ENCODE results near the gene RABGGTA.
A peak's percentile ranks its signal among the peaks of the same experiment; 100 is the strongest.

RABGGTA gene

DNA sequence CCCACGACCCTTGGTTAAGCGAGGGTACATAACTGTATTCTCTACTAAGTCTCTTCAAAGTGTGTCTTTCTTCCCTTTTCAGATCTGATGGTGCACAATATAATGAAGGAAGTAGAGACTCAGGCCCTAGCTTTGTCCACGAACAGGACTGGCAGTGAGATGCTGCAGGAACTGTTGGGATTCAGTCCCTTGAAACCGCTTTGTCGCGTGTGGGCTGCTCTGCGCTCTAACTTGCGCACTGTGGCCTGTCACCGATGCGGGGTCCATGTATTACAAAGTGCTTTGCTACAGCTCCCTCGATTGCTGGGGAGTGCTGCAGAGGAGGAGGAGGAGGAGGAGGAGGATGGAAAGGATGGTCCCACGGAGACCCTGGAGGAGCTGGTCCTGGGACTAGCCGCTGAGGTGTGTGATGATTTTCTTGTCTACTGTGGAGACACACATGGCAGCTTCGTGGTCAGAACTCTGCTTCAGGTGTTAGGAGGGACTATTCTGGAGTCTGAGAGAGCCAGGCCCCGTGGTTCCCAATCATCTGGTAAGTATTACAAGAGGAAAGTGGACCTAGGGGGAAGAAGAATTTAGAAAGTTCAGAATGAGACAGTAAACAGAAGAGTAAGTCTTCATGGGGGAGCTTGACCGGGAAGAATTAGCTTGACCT is 29.1 kb upstream of the RABGGTA start:
- no peak for TF ChIP-seq CTCF (IDR thresholded peaks at IDR 0.05; ENCODE audit: poor library complexity, severe bottlenecking)
- Histone ChIP-seq H3K27me3 (ENCODE audit: insufficient read depth, poor library complexity, severe bottlenecking) (no peaks in the 10 kb centered on the region), H3K36me3 (ENCODE audit: low read depth) (peaks cover 79% of the 10 kb centered on the region), H3K4me3 (ENCODE audit: severe bottlenecking) (peak overlapping the region; percentile 83), H3K4me1 (ENCODE audit: insufficient read depth, poor library complexity, severe bottlenecking) (peaks cover 23% of the 10 kb centered on the region), H3K9me3 (ENCODE audit: severe bottlenecking) (no peaks in the 10 kb centered on the region), H3K27ac (ENCODE audit: poor library complexity, severe bottlenecking) (peak overlapping the region; percentile 81)
- ATAC-seq (ENCODE audit: low read depth) = no peak
- no peak for DNase-seq (ENCODE audit: low spot score)

- H3K4me3 ChIP-seq (ENCODE audit: severe bottlenecking) = peak within 1 kb of the TSS; percentile 83
- peak within 1 kb of the TSS; percentile 81 for H3K27ac ChIP-seq (ENCODE audit: poor library complexity, severe bottlenecking)
- TF ChIP-seq CTCF (IDR thresholded peaks at IDR 0.05; ENCODE audit: poor library complexity, severe bottlenecking) = no peak
- no peaks in the 10 kb centered on the region for H3K9me3 ChIP-seq (ENCODE audit: severe bottlenecking)
- no peaks in the 10 kb centered on the region for H3K27me3 ChIP-seq (ENCODE audit: insufficient read depth, poor library complexity, severe bottlenecking)
- DNase-seq (ENCODE audit: low spot score) (peak; percentile 91), ATAC-seq (ENCODE audit: low read depth) (peak; percentile 63)
- peaks cover 23% of the 10 kb centered on the region for H3K4me1 ChIP-seq (ENCODE audit: insufficient read depth, poor library complexity, severe bottlenecking)
- H3K36me3 ChIP-seq (ENCODE audit: low read depth) = peaks cover 79% of the 10 kb centered on the region
These were observed 28.1 kb upstream of the RABGGTA start, which contains the start of the genes DHRS1 and NOP9 for GRCh38 chr14:24299255-24300191. TSS of gene DHRS1 (minus strand) at chr14:24299780. CDS start at chr14:24299106, 674 bp downstream. TSS of gene NOP9 (plus strand) at chr14:24299850. CDS start at chr14:24299955, 105 bp downstream.

GRCh38 chr14:24298892-24299254 is 27.5 kb upstream of the RABGGTA start:
- Histone ChIP-seq H3K4me1 (ENCODE audit: insufficient read depth, poor library complexity, severe bottlenecking) (peaks cover 23% of the 10 kb centered on the region), H3K27ac (ENCODE audit: poor library complexity, severe bottlenecking) (peak overlapping the region; percentile 81), H3K9me3 (ENCODE audit: severe bottlenecking) (no peaks in the 10 kb centered on the region), H3K36me3 (ENCODE audit: low read depth) (peaks cover 79% of the 10 kb centered on the region), H3K4me3 (ENCODE audit: severe bottlenecking) (peak overlapping the region; percentile 83), H3K27me3 (ENCODE audit: insufficient read depth, poor library complexity, severe bottlenecking) (no peaks in the 10 kb centered on the region)
- TF ChIP-seq CTCF (IDR thresholded peaks at IDR 0.05; ENCODE audit: poor library complexity, severe bottlenecking) = no peak
- peak; percentile 85 for ATAC-seq (ENCODE audit: low read depth)
- peak; percentile 95 for DNase-seq (ENCODE audit: low spot score)

DNA sequence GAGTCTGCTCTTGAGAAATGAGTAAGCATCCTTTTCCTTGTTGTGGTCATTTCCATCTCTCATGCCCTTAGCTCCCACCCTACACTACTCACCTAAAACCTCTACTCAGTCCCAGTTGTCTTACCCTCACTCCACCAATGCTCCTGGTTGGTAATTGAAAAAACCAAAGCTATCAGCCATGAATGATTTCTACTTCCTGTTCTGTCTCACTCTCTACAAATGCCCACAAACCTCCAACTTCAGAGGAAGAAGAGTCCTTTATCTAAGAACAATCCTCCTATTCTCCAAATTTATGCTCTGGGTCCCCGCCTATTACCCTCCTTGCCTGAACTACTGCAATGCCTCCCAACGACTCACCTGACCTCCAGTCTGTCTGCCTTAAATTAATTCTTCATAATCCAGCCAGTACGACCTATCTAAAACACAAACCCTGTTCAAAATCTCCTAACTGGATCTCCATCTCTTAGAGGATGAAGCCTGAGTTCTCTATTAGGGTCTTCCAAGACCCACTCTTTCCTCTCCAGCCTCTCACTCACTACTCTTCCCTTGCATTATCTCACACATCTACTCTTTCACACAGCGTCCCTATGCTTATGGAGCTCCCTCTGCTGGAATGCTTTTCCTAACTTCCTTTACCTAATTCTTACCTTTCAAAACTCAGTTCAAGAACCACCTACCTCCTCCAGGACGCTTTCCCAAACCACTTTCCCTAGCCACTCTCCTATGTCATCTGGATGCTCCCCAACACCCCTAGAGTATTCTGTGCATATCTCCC is 26.0 kb upstream of the RABGGTA start:
- Histone ChIP-seq H3K9me3 (ENCODE audit: severe bottlenecking) (no peaks in the 10 kb centered on the region), H3K36me3 (ENCODE audit: low read depth) (peaks cover 79% of the 10 kb centered on the region), H3K27me3 (ENCODE audit: insufficient read depth, poor library complexity, severe bottlenecking) (no peaks in the 10 kb centered on the region), H3K27ac (ENCODE audit: poor library complexity, severe bottlenecking) (peak overlapping the region; percentile 81), H3K4me1 (ENCODE audit: insufficient read depth, poor library complexity, severe bottlenecking) (peaks cover 23% of the 10 kb centered on the region), H3K4me3 (ENCODE audit: severe bottlenecking) (no peak overlapping the region)
- DNase-seq (ENCODE audit: low spot score) = no peak
- peak; percentile 65 for TF ChIP-seq CTCF (IDR thresholded peaks at IDR 0.05; ENCODE audit: poor library complexity, severe bottlenecking)
- 0 out of 3 replicates have a peak, but pooled peaks have one; percentile 10 for ATAC-seq (ENCODE audit: low read depth)
